ENCODE measurements around the gene PLEKHA7. TPM values are rescaled to one million over a fixed set of nuclear protein-coding genes. Genes with fewer than 3 reads are reported as not detected.

Gene PLEKHA7
- total RNA-seq, 4 donors from 2014 or later = 24.1 to 49.3 (median 28.8) TPM

DNA sequence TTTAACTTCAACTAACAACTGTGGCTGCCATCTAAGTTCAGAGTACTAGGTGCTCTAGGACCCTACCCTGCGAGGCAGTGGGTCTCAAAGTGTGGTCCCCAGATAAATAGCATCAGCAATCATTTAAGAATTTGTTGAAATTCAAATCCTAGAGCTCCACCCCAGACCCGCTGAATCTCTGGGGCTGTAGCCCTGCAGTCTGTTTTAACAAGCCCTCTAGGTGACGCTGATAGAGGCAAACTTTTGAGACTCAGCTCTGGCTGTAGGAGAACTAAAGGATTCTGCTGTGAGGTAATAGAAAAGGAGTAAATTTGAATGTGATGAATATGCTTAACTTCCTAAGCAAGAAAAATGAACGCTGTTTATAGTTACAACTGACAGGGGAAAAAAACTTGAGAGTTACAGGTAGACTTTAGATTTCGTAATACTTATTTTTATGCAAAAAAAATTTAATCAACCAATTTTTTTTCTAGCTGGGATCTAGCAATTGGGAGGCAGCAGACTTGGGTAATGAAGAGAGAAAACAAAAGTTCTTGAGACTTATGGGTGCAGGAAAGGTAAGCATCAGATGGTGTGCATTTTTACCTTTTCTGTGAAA lies 270.0 kb downstream of the PLEKHA7 start:
- TF ChIP-seq, protein P1, sequence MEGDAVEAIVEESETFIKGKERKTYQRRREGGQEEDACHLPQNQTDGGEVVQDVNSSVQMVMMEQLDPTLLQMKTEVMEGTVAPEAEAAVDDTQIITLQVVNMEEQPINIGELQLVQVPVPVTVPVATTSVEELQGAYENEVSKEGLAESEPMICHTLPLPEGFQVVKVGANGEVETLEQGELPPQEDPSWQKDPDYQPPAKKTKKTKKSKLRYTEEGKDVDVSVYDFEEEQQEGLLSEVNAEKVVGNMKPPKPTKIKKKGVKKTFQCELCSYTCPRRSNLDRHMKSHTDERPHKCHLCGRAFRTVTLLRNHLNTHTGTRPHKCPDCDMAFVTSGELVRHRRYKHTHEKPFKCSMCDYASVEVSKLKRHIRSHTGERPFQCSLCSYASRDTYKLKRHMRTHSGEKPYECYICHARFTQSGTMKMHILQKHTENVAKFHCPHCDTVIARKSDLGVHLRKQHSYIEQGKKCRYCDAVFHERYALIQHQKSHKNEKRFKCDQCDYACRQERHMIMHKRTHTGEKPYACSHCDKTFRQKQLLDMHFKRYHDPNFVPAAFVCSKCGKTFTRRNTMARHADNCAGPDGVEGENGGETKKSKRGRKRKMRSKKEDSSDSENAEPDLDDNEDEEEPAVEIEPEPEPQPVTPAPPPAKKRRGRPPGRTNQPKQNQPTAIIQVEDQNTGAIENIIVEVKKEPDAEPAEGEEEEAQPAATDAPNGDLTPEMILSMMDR (IDR thresholded peaks at IDR 0.05) = no peak
- ATAC-seq (ENCODE audit: low FRiP score) (no peak), DNase-seq (ENCODE audit: low spot score) (no peak)

DNA sequence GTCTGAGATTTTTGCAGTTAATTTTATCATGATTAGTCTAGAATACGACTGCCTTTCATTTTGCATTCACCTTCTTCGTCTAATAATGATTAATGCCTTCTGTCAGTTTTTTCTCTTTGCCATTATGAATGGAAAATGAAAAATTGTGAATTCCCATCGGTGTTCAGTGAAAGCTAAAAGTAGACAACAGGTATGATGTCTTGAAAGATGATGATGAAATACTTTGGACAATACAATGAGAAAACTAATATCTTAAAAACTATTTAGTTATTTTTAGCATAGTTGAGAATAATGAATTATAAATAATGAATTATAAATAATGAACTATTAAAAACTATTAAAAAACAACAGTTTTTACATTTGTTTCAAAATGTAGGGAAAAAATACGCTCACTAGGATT lies 270.7 kb downstream of the PLEKHA7 start:
- TF ChIP-seq, protein P1 (IDR thresholded peaks at IDR 0.05) = no peak
- no peak for DNase-seq (ENCODE audit: low spot score)
- no peak for ATAC-seq (ENCODE audit: low FRiP score)

DNA sequence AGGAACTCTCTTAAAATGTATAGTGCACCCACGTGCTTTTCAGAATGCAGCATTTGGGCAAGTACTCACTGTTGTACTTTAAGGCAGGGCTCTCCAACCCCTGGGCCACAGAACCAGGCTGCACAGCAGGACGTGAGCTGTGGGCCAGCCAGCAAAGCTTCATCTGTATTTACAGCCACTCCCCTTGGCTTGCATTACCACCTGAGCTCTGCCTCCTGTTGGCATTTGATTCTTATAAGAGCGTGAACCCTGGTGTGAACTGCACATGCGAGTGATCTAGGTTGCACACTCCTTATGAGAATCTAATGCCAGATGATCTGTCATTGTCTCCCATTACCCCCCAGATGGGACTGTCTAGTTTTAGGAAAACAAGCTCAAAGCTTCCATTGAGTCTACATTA lies 272.7 kb downstream of the PLEKHA7 start:
- TF ChIP-seq, protein P1 (IDR thresholded peaks at IDR 0.05) = no peak
- ATAC-seq (ENCODE audit: low FRiP score) (no peak), DNase-seq (ENCODE audit: low spot score) (no peak)

DNA sequence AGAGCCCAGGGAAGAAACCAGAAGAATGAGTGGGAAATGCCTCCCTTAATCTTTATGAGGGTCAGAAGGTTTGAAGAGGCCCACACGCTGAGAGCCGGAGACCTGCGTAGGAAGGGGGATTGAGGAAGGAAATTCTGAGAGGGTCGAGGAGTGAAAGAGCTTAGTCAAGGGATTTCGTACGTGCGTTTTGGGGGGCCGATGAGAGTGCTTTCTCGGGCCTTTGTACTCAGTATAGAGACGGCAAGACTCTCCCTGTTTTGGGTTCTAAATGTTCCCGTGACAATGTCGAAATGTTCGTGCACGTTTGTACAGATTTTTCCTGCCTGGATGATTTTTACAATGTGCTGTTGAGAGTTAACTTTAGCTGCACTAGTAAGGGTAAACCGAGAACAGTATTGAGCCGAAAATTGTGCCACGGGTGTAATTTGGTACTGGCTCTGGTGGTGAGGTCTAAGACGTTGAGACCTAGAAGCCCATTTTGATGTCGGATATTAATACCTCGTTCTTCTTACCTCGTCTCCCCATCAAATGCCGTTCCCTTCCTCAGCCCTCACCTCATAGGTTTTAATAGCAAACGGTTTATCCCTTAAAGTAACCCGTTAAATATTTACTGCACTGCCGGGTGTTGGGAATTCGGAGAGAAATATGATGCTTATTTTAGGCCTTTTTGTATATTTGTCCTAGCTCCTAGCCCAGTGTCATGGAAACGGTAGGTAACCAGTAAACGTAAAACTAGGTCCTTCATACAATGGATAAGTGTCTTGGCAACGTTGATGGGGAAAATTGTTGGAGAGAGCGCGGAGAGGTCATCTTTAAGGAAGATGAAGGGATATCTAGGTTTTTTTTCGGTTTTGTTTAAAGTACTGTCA lies 275.0 kb downstream of the PLEKHA7 start:
- DNase-seq (ENCODE audit: low spot score) (no peak), ATAC-seq (ENCODE audit: low FRiP score) (peak; percentile 1)
- TF ChIP-seq, protein P1 (IDR thresholded peaks at IDR 0.05) = no peak

DNA sequence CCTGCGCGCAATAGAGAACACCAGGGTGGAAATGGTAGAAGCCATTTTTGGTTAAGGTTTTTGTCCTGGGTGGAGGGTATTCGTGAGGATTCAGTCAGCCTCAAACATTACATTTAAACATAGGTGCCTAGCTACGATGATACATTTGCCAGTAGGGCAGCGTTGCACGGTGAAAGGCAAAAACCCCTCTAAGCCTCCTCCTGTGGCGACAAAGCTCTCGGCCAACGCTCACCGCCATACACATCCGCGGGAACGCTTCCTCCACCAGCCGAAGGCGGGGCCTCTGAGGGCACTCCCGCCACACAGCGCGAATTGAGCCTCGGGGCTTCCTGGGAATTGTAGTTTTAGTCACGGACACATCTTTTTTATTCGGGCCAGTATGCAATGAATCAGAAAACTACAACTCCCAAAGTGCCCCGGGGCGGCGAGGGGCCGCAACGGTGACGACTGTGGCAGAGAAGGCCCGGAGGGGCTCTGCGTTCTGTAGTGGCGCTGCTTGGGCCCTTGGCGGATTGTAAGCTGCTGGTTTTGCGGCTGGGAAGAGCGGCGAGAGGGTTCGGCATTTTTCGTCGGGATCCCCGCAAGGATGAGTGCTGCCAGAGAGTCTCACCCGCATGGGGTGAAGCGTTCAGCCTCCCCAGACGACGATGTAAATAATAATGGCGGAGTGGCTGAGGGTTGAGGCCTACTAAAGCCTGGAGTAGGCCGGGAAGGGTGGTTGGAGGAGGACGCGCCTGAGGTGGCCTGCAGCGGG lies 275.8 kb downstream of the PLEKHA7 start, which contains the start of gene C11orf58:
TSS of gene C11orf58 (plus strand) at position 455 of the 754 bp plus-strand sequence. CDS start at position 587, 132 bp downstream.
- DNase-seq (ENCODE audit: low spot score) (peak; percentile 89), ATAC-seq (ENCODE audit: low FRiP score) (peak; percentile 99)
- TF ChIP-seq, protein P1 (IDR thresholded peaks at IDR 0.05) = no peak

DNA sequence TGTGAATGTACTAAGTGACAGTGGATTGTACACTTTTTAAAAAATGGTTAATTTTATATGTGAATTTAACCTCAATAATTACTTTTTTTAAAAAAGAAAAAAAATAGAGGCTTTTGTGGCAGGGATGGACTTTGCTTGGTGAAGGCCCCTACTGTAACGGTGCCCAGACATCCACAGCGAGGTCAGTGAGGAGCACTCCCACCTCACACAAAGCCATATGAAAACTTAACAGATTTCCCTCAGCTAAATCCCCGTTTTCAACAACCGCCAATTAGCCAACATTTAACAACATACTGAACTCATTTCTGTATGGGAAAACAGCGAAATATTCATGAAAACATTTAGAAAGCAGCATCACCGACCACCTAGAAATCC lies 276.4 kb downstream of the PLEKHA7 start:
- no peak for DNase-seq (ENCODE audit: low spot score)
- TF ChIP-seq, protein P1 (IDR thresholded peaks at IDR 0.05) = no peak

More for the DNA sequence above, 276.4 kb downstream of the PLEKHA7 start:
- peak; percentile 21 for ATAC-seq (ENCODE audit: low FRiP score)

Other genes starting within 250 kb of the PLEKHA7 start
- 1,000 to 10,000 TPM; 1,397 to 1,720 (median 1,505) TPM for gene RPS13, start 63.3 kb upstream of the PLEKHA7 start, total RNA-seq
- 100 to 1,000 TPM in 2 of 4 donors, 10 to 100 TPM in 2; 67.9 to 134 (median 90.0) TPM for gene PIK3C2A, start 193.6 kb upstream of the PLEKHA7 start, total RNA-seq

All from omental fat pad (tissue), 4 donors.